ENCODE measurements around the gene CREG1.

CREG1 gene

DNA sequence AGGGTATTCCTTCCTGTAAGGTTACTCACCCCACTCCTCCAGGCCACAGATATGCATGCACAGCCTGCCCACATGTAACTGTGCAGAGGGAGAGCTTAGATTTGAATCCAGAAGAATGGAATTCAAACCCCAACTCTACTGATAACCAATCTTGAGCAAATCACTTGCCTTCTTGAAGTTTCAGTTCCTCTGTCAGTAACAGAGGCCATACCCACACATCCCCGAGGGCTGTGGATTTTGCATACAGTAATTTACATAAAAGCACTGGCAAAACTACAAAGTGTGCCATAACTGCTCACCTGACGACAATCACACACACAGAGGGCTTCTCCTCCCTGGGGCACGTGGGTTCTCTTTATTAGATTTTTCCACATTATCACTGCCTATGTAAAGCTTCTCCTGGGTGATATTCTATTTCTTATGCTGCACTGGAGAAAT, 53.9 kb downstream of the CREG1 start:
- no peak overlapping the region for H3K27ac ChIP-seq (ENCODE audit: low read length)
- peaks cover 24% of the 10 kb centered on the region for H3K4me1 ChIP-seq (ENCODE audit: control insufficient read depth, low read depth, low read length)

GRCh38 chr1:167499106-167499505, 54.5 kb downstream of the CREG1 start:
- no peak overlapping the region for H3K4me3 ChIP-seq (ENCODE audit: low read length)
- no peaks in the 10 kb centered on the region for H3K9me3 ChIP-seq (ENCODE audit: control insufficient read depth, low read depth, low read length)
- H3K36me3 ChIP-seq (ENCODE audit: control insufficient read depth, low read depth, low read length), result no peaks in the 10 kb centered on the region
- H3K4me1 ChIP-seq (ENCODE audit: control insufficient read depth, low read depth, low read length), result peaks cover 20% of the 10 kb centered on the region
- no peak overlapping the region for H3K9ac ChIP-seq (ENCODE audit: low read length)
- no peak overlapping the region for H3K27ac ChIP-seq (ENCODE audit: low read length)
- H3K27me3 ChIP-seq (ENCODE audit: control insufficient read depth, insufficient read depth, low read length), result no peaks in the 10 kb centered on the region

More for the DNA sequence above, 53.9 kb downstream of the CREG1 start:
- no peak overlapping the region for H3K9ac ChIP-seq (ENCODE audit: low read length)
- no peaks in the 10 kb centered on the region for H3K36me3 ChIP-seq (ENCODE audit: control insufficient read depth, low read depth, low read length)
- no peak overlapping the region for H3K4me3 ChIP-seq (ENCODE audit: low read length)
- H3K27me3 ChIP-seq (ENCODE audit: control insufficient read depth, insufficient read depth, low read length), result no peaks in the 10 kb centered on the region
- no peaks in the 10 kb centered on the region for H3K9me3 ChIP-seq (ENCODE audit: control insufficient read depth, low read depth, low read length)

GRCh38 chr1:167496797-167497619, 56.6 kb downstream of the CREG1 start:
- Histone ChIP-seq H3K36me3 (ENCODE audit: control insufficient read depth, low read depth, low read length) (no peaks in the 10 kb centered on the region), H3K4me3 (ENCODE audit: low read length) (no peak overlapping the region), H3K4me1 (ENCODE audit: control insufficient read depth, low read depth, low read length) (peaks cover 7% of the 10 kb centered on the region), H3K9ac (ENCODE audit: low read length) (no peak overlapping the region), H3K9me3 (ENCODE audit: control insufficient read depth, low read depth, low read length) (no peaks in the 10 kb centered on the region), H3K27me3 (ENCODE audit: control insufficient read depth, insufficient read depth, low read length) (no peaks in the 10 kb centered on the region), H3K27ac (ENCODE audit: low read length) (no peak overlapping the region)

DNA sequence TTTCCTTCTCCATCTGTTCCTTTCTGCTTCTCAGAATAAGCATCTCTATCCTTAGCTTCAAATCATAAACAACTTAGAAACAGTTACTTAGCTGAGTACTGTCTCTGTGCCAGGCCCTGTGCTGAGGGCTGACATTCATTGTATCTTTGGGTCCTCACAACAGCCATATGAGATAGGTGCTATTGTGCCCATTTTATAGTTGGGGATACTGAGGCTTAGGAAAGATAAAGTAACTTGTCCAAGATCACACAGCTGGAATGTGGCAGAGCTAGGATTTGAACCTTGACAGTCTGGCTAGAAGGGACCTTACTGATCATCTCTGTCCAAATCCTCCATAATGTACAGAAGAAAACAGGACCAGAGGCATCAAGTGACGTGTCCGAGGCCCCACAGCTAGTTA, 60.2 kb downstream of the CREG1 start:
- Histone ChIP-seq H3K36me3 (ENCODE audit: control insufficient read depth, low read depth, low read length) (no peaks in the 10 kb centered on the region), H3K27ac (ENCODE audit: low read length) (no peak overlapping the region)

DNA sequence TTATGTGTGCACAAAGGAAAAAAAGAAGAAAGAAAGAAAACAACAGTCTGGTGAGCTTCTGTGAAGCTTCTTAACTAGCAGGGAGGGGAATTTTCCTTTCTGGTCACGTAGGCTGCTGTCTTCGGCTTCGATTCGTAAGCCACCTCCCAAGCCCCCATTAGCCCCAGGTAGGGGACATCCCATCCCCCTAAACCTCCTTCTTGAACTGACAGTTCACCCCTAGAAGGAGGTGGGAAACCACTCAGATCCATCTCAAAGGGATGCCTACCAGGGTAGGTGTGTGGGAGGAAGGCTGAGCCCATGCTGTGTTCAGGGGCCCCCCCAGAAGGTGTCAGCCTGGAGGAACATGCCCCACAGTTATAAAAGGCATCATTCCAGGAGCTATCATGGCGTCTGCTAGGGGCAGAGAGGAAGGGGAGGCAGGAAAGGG, 61.1 kb downstream of the CREG1 start:
- H3K36me3 ChIP-seq (ENCODE audit: control insufficient read depth, low read depth, low read length), result no peaks in the 10 kb centered on the region
- no peaks in the 10 kb centered on the region for H3K27me3 ChIP-seq (ENCODE audit: control insufficient read depth, insufficient read depth, low read length)
- H3K9ac ChIP-seq (ENCODE audit: low read length), result no peak overlapping the region
- no peak overlapping the region for H3K27ac ChIP-seq (ENCODE audit: low read length)
- H3K4me3 ChIP-seq (ENCODE audit: low read length), result no peak overlapping the region
- H3K4me1 ChIP-seq (ENCODE audit: control insufficient read depth, low read depth, low read length), result peaks cover 32% of the 10 kb centered on the region
- H3K9me3 ChIP-seq (ENCODE audit: control insufficient read depth, low read depth, low read length), result no peaks in the 10 kb centered on the region

More for the DNA sequence above, 60.2 kb downstream of the CREG1 start:
- no peak overlapping the region for H3K9ac ChIP-seq (ENCODE audit: low read length)
- H3K4me3 ChIP-seq (ENCODE audit: low read length), result no peak overlapping the region
- no peaks in the 10 kb centered on the region for H3K9me3 ChIP-seq (ENCODE audit: control insufficient read depth, low read depth, low read length)
- H3K27me3 ChIP-seq (ENCODE audit: control insufficient read depth, insufficient read depth, low read length), result no peaks in the 10 kb centered on the region
- H3K4me1 ChIP-seq (ENCODE audit: control insufficient read depth, low read depth, low read length), result peaks cover 26% of the 10 kb centered on the region

- Histone ChIP-seq H3K9me3 (ENCODE audit: control insufficient read depth, low read depth, low read length) (no peaks in the 10 kb centered on the region), H3K27ac (ENCODE audit: low read length) (no peak overlapping the region), H3K9ac (ENCODE audit: low read length) (no peak overlapping the region), H3K4me3 (ENCODE audit: low read length) (no peak overlapping the region), H3K36me3 (ENCODE audit: control insufficient read depth, low read depth, low read length) (no peaks in the 10 kb centered on the region), H3K27me3 (ENCODE audit: control insufficient read depth, insufficient read depth, low read length) (no peaks in the 10 kb centered on the region), H3K4me1 (ENCODE audit: control insufficient read depth, low read depth, low read length) (peaks cover 32% of the 10 kb centered on the region)
These were observed 61.7 kb downstream of the CREG1 start for GRCh38 chr1:167491586-167492461.

All from iPS-18a (cell line).